ENCODE results near the gene MMP26. TPM values are rescaled to one million over a fixed set of nuclear protein-coding genes. Genes with fewer than 3 reads are reported as not detected.

MMP26 gene
- total RNA-seq, 4 donors from 2014 or later: not detected

DNA sequence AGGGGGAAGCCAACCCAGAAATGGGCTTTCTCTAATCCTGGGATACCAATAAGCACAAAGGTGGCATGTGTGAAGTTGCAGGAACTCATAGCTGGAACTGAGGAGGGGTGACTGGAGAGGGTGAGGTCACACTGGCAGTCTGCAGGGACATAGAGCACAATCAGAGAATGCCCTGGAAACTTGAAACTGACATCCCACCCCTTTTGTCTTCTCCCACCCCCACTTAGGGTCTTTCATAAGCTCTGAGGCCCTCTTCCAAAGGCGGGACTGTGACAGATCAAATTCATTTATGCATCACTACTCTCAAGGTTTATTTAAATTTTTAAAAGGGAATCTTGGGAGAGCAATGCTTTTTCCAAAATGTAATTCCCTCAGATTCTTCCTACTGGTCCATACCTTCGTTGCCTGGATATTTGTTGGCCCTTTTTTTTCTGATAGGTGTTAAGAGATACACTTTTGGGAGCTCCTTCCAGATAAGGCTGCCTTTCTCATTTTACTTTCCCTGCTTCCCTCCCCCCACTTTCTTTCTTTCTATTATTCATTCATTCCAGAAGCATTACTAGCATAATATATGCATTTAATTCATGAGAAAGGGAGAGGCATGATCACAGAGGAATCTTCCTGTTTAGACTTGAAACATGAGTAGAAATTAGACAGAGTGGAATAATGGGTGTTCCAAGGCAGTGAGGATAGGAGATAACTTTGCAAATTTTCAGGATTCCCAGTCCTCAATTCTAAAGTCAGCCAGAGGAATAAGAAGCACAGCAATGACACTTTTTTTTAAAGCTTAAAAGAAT is 21.8 kb upstream of the MMP26 start:
- no peak for TF ChIP-seq POLR2A (IDR thresholded peaks at IDR 0.05)
- TF ChIP-seq, protein P1, sequence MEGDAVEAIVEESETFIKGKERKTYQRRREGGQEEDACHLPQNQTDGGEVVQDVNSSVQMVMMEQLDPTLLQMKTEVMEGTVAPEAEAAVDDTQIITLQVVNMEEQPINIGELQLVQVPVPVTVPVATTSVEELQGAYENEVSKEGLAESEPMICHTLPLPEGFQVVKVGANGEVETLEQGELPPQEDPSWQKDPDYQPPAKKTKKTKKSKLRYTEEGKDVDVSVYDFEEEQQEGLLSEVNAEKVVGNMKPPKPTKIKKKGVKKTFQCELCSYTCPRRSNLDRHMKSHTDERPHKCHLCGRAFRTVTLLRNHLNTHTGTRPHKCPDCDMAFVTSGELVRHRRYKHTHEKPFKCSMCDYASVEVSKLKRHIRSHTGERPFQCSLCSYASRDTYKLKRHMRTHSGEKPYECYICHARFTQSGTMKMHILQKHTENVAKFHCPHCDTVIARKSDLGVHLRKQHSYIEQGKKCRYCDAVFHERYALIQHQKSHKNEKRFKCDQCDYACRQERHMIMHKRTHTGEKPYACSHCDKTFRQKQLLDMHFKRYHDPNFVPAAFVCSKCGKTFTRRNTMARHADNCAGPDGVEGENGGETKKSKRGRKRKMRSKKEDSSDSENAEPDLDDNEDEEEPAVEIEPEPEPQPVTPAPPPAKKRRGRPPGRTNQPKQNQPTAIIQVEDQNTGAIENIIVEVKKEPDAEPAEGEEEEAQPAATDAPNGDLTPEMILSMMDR (IDR thresholded peaks at IDR 0.05): no peak
- H3K4me3 ChIP-seq (ENCODE audit: low read depth, poor library complexity, severe bottlenecking): no peak overlapping the region
- 57 to 58% methylated on average over 2 of the region's 2 CpGs for WGBS, 2 donors
- no peak for DNase-seq (ENCODE audit: low spot score in 2 of 2)
- intact Hi-C loops (cut with DNase I; ENCODE audit: low total_unique reads): no loop called here

DNA sequence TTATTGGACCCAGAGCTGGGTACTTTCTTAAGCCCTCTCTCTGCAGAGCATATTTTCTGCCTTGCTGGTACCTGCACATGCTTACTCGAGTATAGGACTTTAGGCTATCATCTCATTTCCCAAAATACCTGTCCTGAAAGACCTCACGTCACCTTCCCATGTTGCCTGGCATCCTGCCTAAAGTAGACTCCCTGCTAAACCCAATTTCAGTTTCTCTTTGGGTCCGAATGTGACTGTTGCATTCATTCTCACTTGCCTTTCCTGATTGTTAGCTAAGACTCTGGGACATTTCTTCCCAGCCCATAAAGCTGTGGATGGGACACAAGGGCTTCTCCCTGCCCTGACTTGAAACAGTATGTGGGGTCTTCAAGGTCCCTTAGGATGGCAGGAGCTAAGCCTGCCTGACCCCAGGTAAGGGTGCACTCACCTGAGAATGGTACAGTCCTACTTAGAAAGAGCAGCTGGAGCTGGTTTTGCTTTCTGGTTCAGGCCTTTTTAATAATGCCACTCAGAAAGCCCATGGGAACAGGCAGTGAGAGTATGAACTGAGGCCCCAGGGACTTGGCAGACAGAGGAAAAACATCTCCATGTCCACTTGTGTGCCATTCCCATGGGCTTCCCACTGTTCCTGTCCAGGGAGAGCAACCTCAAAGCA is 19.8 kb upstream of the MMP26 start:
- no peak for DNase-seq (ENCODE audit: low spot score in 2 of 2)
- 64% methylated on average over 3 of the region's 3 CpGs for WGBS, 2 donors
- H3K4me3 ChIP-seq (ENCODE audit: low read depth, poor library complexity, severe bottlenecking): no peak overlapping the region
- TF ChIP-seq, protein P1 (IDR thresholded peaks at IDR 0.05): no peak
- TF ChIP-seq POLR2A (IDR thresholded peaks at IDR 0.05): no peak
- intact Hi-C loops (cut with DNase I; ENCODE audit: low total_unique reads): no loop called here

DNA sequence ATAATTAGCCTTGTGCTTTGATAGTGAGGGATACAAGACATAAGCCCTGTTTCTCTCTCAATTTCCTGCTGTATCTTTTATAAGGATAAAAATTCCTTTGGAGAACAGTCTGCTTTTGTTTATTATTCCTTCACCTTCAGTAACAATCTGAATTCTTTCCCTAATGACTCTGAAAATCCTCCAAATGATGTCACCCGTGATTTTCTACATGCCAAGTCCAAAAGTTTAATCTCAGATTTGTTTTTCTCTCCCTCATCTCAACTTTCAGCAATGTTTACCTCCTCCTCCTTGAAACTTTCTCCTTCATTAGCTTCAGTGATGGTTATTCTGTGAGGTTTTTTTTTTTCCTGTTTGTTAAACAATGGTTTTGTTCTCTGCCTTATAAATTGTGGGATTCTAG is 9.1 kb upstream of the MMP26 start:
- intact Hi-C loops (cut with DNase I; ENCODE audit: low total_unique reads): no loop called here
- no peak overlapping the region for H3K4me3 ChIP-seq (ENCODE audit: low read depth, poor library complexity, severe bottlenecking)
- no peak for DNase-seq (ENCODE audit: low spot score in 2 of 2)
- WGBS, 2 donors: 27 to 35% methylated on average over 1 of the region's 1 CpG
- TF ChIP-seq, protein P1 (IDR thresholded peaks at IDR 0.05): no peak
- TF ChIP-seq POLR2A (IDR thresholded peaks at IDR 0.05): no peak

GRCh38 chr11:4697585-4697984 is 7.0 kb upstream of the MMP26 start, which contains the start of gene OR51E2:
Gene OR51E2, minus strand, starts transcription at chr11:4697853. Its CDS starts 15,142 bp downstream, at chr11:4682711.
- intact Hi-C loops (cut with DNase I; ENCODE audit: low total_unique reads): no loop called here
- H3K4me3 ChIP-seq (ENCODE audit: low read depth, poor library complexity, severe bottlenecking): no peak within 1 kb of the TSS
- WGBS, 2 donors: 78% methylated on average over 3 of the region's 3 CpGs
- TF ChIP-seq, protein P1 (IDR thresholded peaks at IDR 0.05): no peak
- TF ChIP-seq POLR2A (IDR thresholded peaks at IDR 0.05): no peak
- DNase-seq (ENCODE audit: low spot score in 2 of 2): no peak

- no peak for DNase-seq (ENCODE audit: low spot score in 2 of 2)
- 77 to 83% methylated on average over 3 of the region's 3 CpGs for WGBS, 2 donors
- TF ChIP-seq, protein P1 (IDR thresholded peaks at IDR 0.05): no peak
- TF ChIP-seq POLR2A (IDR thresholded peaks at IDR 0.05): no peak
- no peak overlapping the region for H3K4me3 ChIP-seq (ENCODE audit: low read depth, poor library complexity, severe bottlenecking)
- intact Hi-C loops (cut with DNase I; ENCODE audit: low total_unique reads): no loop called here
Measured at GRCh38 chr11:4699697-4700435, 4.7 kb upstream of the MMP26 start.

Measured in lower leg skin (tissue), 4 donors.